Measurements from ENCODE around the gene TMEM97. TPM values are rescaled to one million over a fixed set of nuclear protein-coding genes. Genes with fewer than 3 reads are reported as not detected.
A peak's percentile ranks its signal among the peaks of the same experiment; 100 is the strongest.

TMEM97 gene
- total and polyA plus RNA-seq, 11 donors: 1.4 to 7.9 (median 3.3) TPM

DNA sequence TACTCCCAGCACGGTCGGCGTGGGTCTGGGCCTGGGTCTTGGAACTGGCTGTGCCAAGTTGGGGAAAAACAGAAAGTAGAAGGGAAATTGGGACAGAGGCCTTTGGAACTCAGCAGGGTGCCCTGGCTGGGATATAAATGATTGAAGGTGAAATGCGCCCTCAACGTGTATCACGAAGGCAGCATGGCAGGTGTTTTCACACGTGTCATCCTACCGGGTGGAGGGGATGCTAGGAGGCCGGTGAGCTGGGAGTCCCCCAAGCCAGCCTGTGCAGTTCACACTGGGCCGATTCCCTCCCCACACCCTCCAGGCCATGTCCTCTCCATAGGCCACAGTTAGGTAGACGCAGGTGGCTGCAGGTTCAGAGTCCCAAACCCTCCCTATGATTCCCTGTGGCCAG, 22.5 kb downstream of the TMEM97 start:
- no peak for DNase-seq

DNA sequence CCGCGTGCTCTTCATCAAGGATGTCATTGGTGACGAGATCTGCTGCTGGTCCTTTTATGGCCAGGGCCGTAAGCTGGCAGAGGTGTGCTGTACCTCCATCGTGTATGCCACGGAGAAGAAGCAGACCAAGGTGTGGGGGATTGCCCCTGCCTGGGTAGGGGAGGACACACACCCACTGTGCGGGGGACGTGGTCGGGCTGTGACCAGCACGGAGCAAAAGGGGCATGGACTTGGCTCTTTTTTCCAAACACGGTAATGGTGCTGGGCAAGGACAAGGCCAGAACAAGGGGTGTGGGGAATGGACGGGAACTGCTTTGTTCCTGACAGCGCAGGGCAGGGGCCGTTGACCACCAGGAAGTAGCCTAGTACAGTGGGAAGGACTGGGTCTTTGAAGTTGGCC, 23.3 kb downstream of the TMEM97 start:
- no peaks in the 10 kb centered on the region for H3K27me3 ChIP-seq
- ATAC-seq: no peak
- no peaks in the 10 kb centered on the region for H3K9me3 ChIP-seq
- no peak for TF ChIP-seq POLR2A (IDR thresholded peaks at IDR 0.05)
- TF ChIP-seq, protein P1, sequence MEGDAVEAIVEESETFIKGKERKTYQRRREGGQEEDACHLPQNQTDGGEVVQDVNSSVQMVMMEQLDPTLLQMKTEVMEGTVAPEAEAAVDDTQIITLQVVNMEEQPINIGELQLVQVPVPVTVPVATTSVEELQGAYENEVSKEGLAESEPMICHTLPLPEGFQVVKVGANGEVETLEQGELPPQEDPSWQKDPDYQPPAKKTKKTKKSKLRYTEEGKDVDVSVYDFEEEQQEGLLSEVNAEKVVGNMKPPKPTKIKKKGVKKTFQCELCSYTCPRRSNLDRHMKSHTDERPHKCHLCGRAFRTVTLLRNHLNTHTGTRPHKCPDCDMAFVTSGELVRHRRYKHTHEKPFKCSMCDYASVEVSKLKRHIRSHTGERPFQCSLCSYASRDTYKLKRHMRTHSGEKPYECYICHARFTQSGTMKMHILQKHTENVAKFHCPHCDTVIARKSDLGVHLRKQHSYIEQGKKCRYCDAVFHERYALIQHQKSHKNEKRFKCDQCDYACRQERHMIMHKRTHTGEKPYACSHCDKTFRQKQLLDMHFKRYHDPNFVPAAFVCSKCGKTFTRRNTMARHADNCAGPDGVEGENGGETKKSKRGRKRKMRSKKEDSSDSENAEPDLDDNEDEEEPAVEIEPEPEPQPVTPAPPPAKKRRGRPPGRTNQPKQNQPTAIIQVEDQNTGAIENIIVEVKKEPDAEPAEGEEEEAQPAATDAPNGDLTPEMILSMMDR (IDR thresholded peaks at IDR 0.05): no peak
- 91 to 92% (median 92%) methylated on average over 13 to 14 of the region's 14 CpGs for WGBS, 4 donors
- no peak overlapping the region for H3K4me3 ChIP-seq
- H3K27ac ChIP-seq: no peak overlapping the region
- H3K4me1 ChIP-seq: peaks cover 0 to 70% (median 49%) of the 10 kb centered on the region in 12 donors
- H3K36me3 ChIP-seq: peaks cover 4 to 82% (median 76%) of the 10 kb centered on the region in 9 donors
- no peak for DNase-seq
- intact Hi-C loops (cut with DNase I): no loop called here

More for the DNA sequence above, 22.5 kb downstream of the TMEM97 start:
- Histone ChIP-seq H3K36me3 (peaks cover 4 to 74% (median 72%) of the 10 kb centered on the region in 9 donors), H3K9me3 (no peaks in the 10 kb centered on the region), H3K27me3 (no peaks in the 10 kb centered on the region), H3K4me3 (no peak overlapping the region), H3K4me1 (peaks cover 0 to 70% (median 49%) of the 10 kb centered on the region in 12 donors), H3K27ac (no peak overlapping the region)
- ATAC-seq: no peak
- intact Hi-C loops (cut with DNase I): no loop called here
- WGBS, 4 donors: 84 to 93% (median 91%) methylated on average over 10 to 11 of the region's 11 CpGs
- TF ChIP-seq, protein P1 (IDR thresholded peaks at IDR 0.05): no peak
- TF ChIP-seq POLR2A (IDR thresholded peaks at IDR 0.05): no peak

DNA sequence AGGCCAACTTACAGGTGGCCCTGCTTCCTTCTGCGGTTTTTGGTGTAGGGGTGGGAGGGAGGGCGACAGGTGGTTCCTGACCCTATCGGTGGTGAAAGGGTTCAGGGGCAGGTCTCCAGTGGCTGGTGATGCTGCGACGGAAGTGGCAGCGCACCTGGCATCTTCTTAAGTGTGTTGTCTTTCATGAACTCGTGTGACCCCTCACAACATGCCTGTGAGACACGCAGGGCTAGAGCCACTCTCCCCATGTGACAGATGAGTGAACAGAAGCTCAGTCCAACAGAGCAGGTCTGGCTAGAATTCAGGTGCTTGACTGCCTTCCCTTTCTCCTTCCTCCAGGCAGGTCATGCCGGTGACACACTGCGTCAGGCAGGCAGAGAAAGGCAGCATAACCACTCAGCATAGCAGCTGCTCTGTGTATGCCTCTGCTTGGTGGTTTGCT, 24.5 kb downstream of the TMEM97 start:
- H3K4me1 ChIP-seq: peaks cover 0 to 71% (median 43%) of the 10 kb centered on the region in 12 donors
- H3K27ac ChIP-seq: no peak overlapping the region
- DNase-seq: no peak
- no peak for ATAC-seq
- WGBS, 4 donors: 61 to 67% (median 65%) methylated on average over 8 to 10 of the region's 10 CpGs
- no peak for TF ChIP-seq POLR2A (IDR thresholded peaks at IDR 0.05)
- TF ChIP-seq, protein P1 (IDR thresholded peaks at IDR 0.05): no peak
- H3K4me3 ChIP-seq: no peak overlapping the region
- no peaks in the 10 kb centered on the region for H3K9me3 ChIP-seq
- H3K36me3 ChIP-seq: peaks cover 4 to 94% (median 88%) of the 10 kb centered on the region in 9 donors
- intact Hi-C loops (cut with DNase I): no loop called here
- H3K27me3 ChIP-seq: no peaks in the 10 kb centered on the region

DNA sequence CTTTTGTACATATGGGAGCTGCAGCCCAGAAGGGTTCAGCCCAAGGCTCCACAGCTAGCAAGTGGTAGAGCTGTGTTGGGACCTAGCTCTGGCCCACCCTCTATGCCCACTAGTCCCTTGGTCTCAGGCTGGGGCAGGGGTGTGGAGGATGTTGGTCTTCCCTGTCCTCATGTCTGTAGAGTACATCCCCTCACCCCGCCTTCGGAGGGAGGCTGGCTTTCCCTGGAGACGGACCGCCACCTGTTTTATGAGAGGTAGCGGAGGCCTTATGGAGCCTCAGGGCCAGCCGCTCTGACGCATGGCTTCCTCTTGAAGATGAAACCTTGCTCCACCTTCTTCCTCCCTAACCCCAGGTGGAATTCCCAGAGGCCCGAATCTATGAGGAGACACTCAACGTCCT, 25.0 kb downstream of the TMEM97 start:
- DNase-seq: no peak
- Histone ChIP-seq H3K36me3 (peaks cover 4 to 99% (median 93%) of the 10 kb centered on the region in 9 donors), H3K4me3 (no peak overlapping the region), H3K27ac (no peak overlapping the region), H3K4me1 (peaks cover 0 to 66% (median 39%) of the 10 kb centered on the region in 12 donors), H3K9me3 (no peaks in the 10 kb centered on the region), H3K27me3 (no peaks in the 10 kb centered on the region)
- ATAC-seq: peak in 1 of 4 donors; percentile 4
- no peak for TF ChIP-seq POLR2A (IDR thresholded peaks at IDR 0.05)
- intact Hi-C loops (cut with DNase I): no loop called here
- WGBS, 4 donors: 77 to 82% (median 80%) methylated on average over 9 of the region's 9 CpGs

- peak in 1 of 4 donors; percentile 2 for ATAC-seq
- H3K27ac ChIP-seq: peak overlapping the region in 3 of 12 donors; percentile 4 to 64 (median 29)
Measured at GRCh38 chr17:28344435-28344901, 25.5 kb downstream of the TMEM97 start.

More at GRCh38 chr17:28344435-28344901, 25.5 kb downstream of the TMEM97 start:
- 79 to 90% (median 84%) methylated on average over 12 to 19 of the region's 19 CpGs for WGBS, 4 donors
- Histone ChIP-seq H3K4me1 (peaks cover 0 to 62% (median 35%) of the 10 kb centered on the region in 12 donors), H3K36me3 (peaks cover 4 to 100% (median 96%) of the 10 kb centered on the region in 9 donors), H3K27me3 (no peaks in the 10 kb centered on the region), H3K4me3 (no peak overlapping the region), H3K9me3 (no peaks in the 10 kb centered on the region)
- TF ChIP-seq, protein P1 (IDR thresholded peaks at IDR 0.05): no peak
- intact Hi-C loops (cut with DNase I): no loop called here
- DNase-seq: no peak

Data from heart left ventricle (tissue), 16 donors.